ENCODE data around the gene RUNX1.

GRCh38 chr21:34841154-34841553 is 207.9 kb downstream of the RUNX1 start:
- TF ChIP-seq, protein P1, sequence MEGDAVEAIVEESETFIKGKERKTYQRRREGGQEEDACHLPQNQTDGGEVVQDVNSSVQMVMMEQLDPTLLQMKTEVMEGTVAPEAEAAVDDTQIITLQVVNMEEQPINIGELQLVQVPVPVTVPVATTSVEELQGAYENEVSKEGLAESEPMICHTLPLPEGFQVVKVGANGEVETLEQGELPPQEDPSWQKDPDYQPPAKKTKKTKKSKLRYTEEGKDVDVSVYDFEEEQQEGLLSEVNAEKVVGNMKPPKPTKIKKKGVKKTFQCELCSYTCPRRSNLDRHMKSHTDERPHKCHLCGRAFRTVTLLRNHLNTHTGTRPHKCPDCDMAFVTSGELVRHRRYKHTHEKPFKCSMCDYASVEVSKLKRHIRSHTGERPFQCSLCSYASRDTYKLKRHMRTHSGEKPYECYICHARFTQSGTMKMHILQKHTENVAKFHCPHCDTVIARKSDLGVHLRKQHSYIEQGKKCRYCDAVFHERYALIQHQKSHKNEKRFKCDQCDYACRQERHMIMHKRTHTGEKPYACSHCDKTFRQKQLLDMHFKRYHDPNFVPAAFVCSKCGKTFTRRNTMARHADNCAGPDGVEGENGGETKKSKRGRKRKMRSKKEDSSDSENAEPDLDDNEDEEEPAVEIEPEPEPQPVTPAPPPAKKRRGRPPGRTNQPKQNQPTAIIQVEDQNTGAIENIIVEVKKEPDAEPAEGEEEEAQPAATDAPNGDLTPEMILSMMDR (IDR thresholded peaks at IDR 0.05) = no peak
- TF ChIP-seq GABPA (IDR thresholded peaks at IDR 0.05; ENCODE audit: low read depth) = no peak
- no peak for TF ChIP-seq POLR2AphosphoS5 (IDR thresholded peaks at IDR 0.05; ENCODE audit: low read depth, low read length)
- TF ChIP-seq, protein P2, sequence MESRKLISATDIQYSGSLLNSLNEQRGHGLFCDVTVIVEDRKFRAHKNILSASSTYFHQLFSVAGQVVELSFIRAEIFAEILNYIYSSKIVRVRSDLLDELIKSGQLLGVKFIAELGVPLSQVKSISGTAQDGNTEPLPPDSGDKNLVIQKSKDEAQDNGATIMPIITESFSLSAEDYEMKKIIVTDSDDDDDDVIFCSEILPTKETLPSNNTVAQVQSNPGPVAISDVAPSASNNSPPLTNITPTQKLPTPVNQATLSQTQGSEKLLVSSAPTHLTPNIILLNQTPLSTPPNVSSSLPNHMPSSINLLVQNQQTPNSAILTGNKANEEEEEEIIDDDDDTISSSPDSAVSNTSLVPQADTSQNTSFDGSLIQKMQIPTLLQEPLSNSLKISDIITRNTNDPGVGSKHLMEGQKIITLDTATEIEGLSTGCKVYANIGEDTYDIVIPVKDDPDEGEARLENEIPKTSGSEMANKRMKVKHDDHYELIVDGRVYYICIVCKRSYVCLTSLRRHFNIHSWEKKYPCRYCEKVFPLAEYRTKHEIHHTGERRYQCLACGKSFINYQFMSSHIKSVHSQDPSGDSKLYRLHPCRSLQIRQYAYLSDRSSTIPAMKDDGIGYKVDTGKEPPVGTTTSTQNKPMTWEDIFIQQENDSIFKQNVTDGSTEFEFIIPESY (IDR thresholded peaks at IDR 0.05; ENCODE audit: borderline replicate concordance, low read depth) = no peak
